H9 (cell line): ENCODE measurements around the gene TRIP10. TPM values are rescaled to one million over a fixed set of nuclear protein-coding genes. Genes with fewer than 3 reads are reported as not detected.

Source experiments
- DNase-seq: peaks from one replicate; pipeline ENCODE4 v3.0.0-alpha.2; 2017
- H2AFZ ChIP-seq: one replicate; pipeline ENCODE4 v1.6.1; 2013; ENCODE audit warnings: mild to moderate bottlenecking, low read length, control low read depth, moderate library complexity
- H2AK5ac ChIP-seq: 2 replicates; pipeline ENCODE4 v1.6.1; 2013; ENCODE audit warnings: low read length, control low read depth, mixed read lengths; ENCODE audit not compliant: insufficient read length
- H2BK120ac ChIP-seq: one replicate; pipeline ENCODE4 v1.6.1; 2013; ENCODE audit warnings: low read depth, mild to moderate bottlenecking, low read length, control low read depth, inconsistent platforms; ENCODE audit not compliant: poor library complexity, severe bottlenecking
- H2BK12ac ChIP-seq: 2 replicates; pipeline ENCODE4 v1.6.1; 2013; ENCODE audit warnings: low read length, control low read depth, mixed read lengths, low read depth; ENCODE audit not compliant: insufficient read length
- H2BK15ac ChIP-seq: 2 replicates; pipeline ENCODE4 v1.6.1; 2013; ENCODE audit warnings: low read depth, low read length, control low read depth
- H2BK20ac ChIP-seq: one replicate; pipeline ENCODE4 v1.6.1; 2013; ENCODE audit warnings: low read depth, mild to moderate bottlenecking, low read length, control low read depth, inconsistent platforms; ENCODE audit not compliant: poor library complexity, severe bottlenecking
- H2BK5ac ChIP-seq: 2 replicates; pipeline ENCODE4 v1.6.1; 2013; ENCODE audit warnings: low read length, control low read depth, mixed read lengths; ENCODE audit not compliant: insufficient read length
- H3K14ac ChIP-seq: 2 replicates; pipeline ENCODE4 v1.6.1; 2013; ENCODE audit warnings: low read length, control low read depth; ENCODE audit not compliant: insufficient read depth
- H3K18ac ChIP-seq: 2 replicates; pipeline ENCODE4 v1.6.1; 2013; ENCODE audit warnings: low read depth, mild to moderate bottlenecking, mixed read lengths, low read length, control low read depth; ENCODE audit not compliant: insufficient read length
- H3K23ac ChIP-seq: 2 replicates; pipeline ENCODE4 v1.6.1; 2013; ENCODE audit warnings: low read length, control low read depth, mixed read lengths, low read depth; ENCODE audit not compliant: insufficient read length
- H3K23me2 ChIP-seq: 2 replicates; pipeline ENCODE4 v1.6.1; 2013; ENCODE audit warnings: low read depth, mild to moderate bottlenecking, mixed read lengths, low read length, control low read depth; ENCODE audit not compliant: insufficient read length, poor library complexity, severe bottlenecking
- H3K27ac ChIP-seq: 2 replicates; pipeline ENCODE4 v1.5.1; 2013; ENCODE audit warnings: low read length, control low read depth, mixed read lengths, low read depth; ENCODE audit not compliant: insufficient read length
- H3K27me3 ChIP-seq: 2 replicates; pipeline ENCODE4 v1.6.1; 2013; ENCODE audit warnings: low read length, control low read depth, inconsistent platforms; ENCODE audit not compliant: insufficient read depth
- H3K4ac ChIP-seq: 2 replicates; pipeline ENCODE4 v1.6.1; 2013; ENCODE audit warnings: low read depth, mild to moderate bottlenecking, control low read depth, inconsistent platforms, low read length, moderate library complexity
- H3K4me1 ChIP-seq: 2 replicates; pipeline ENCODE4 v1.6.1; 2013; ENCODE audit warnings: low read length, control low read depth, inconsistent platforms; ENCODE audit not compliant: insufficient read depth
- H3K4me2 ChIP-seq: 2 replicates; pipeline ENCODE4 v1.6.1; 2013; ENCODE audit warnings: low read length, control low read depth, mixed read lengths; ENCODE audit not compliant: insufficient read length, insufficient read depth
- H3K56ac ChIP-seq: 2 replicates; pipeline ENCODE4 v1.6.1; 2013; ENCODE audit warnings: low read depth, mild to moderate bottlenecking, mixed read lengths, low read length, control low read depth; ENCODE audit not compliant: insufficient read length
- H3K79me1 ChIP-seq: 2 replicates; pipeline ENCODE4 v1.6.1; 2013; ENCODE audit warnings: low read depth, mild to moderate bottlenecking, moderate library complexity, low read length, control low read depth, inconsistent platforms; ENCODE audit not compliant: insufficient read depth, poor library complexity, severe bottlenecking
- H3K79me2 ChIP-seq: 2 replicates; pipeline ENCODE4 v1.6.1; 2013; ENCODE audit warnings: low read length, control low read depth, inconsistent platforms; ENCODE audit not compliant: insufficient read depth
- H3K9ac ChIP-seq: 2 replicates; pipeline ENCODE4 v1.6.1; 2013; ENCODE audit warnings: low read length, control low read depth, mixed read lengths; ENCODE audit not compliant: insufficient read length; ENCODE audit errors: extremely low read depth
- H3K9me3 ChIP-seq: one replicate; pipeline ENCODE4 v1.6.1; 2013; ENCODE audit warnings: low read depth, low read length, inconsistent platforms; ENCODE audit not compliant: control insufficient read depth
- H3T11ph ChIP-seq: one replicate; pipeline ENCODE4 v1.6.1; 2013; ENCODE audit warnings: mild to moderate bottlenecking, low read length, control low read depth, inconsistent platforms
- H4K20me1 ChIP-seq: one replicate; pipeline ENCODE4 v1.6.1; 2013; ENCODE audit not compliant: control insufficient read depth, insufficient read length, insufficient read depth
- H4K5ac ChIP-seq: 2 replicates; pipeline ENCODE4 v1.6.1; 2013; ENCODE audit warnings: low read depth, mild to moderate bottlenecking, mixed read lengths, low read length, control low read depth; ENCODE audit not compliant: insufficient read length
- H4K8ac ChIP-seq: replicated peaks from 2 replicates; pipeline ENCODE4 v1.6.1; 2013; ENCODE audit warnings: low read length, control low read depth, mixed read lengths, low read depth; ENCODE audit not compliant: insufficient read length
- H4K91ac ChIP-seq: 2 replicates; pipeline ENCODE4 v1.6.1; 2013; ENCODE audit warnings: low read depth, mild to moderate bottlenecking, moderate library complexity, mixed read lengths, low read length, control low read depth; ENCODE audit not compliant: insufficient read length
- H3K27ac Mint-ChIP-seq, 3 experiments: 2 replicates in 2 of 3; 3 replicates in 1 of 3; pipeline ENCODE4 v1.8.0; 2020 to 2021; ENCODE audit warnings: mixed read lengths in 3 of 3, mild to moderate bottlenecking in 1 of 3, moderate library complexity in 1 of 3
- H3K27me3 Mint-ChIP-seq: 2 replicates; pipeline ENCODE4 v1.8.0; 2021; ENCODE audit warnings: low read depth, mild to moderate bottlenecking, moderate library complexity, mixed read lengths
- H3K36me3 Mint-ChIP-seq, 3 experiments: 2 replicates in 2 of 3; 3 replicates in 1 of 3; pipeline ENCODE4 v1.8.0; 2020 to 2021; ENCODE audit warnings: low read depth in 3 of 3, mixed read lengths in 3 of 3; ENCODE audit not compliant: insufficient read depth in 1 of 3
- H3K4me1 Mint-ChIP-seq, 2 experiments: 2 replicates each; pipeline ENCODE4 v1.8.0; 2020; ENCODE audit warnings: mixed read lengths in 2 of 2
- H3K4me3 Mint-ChIP-seq, 2 experiments: 2 replicates in 1 of 2; 3 replicates in 1 of 2; pipeline ENCODE4 v1.8.0; 2020 to 2021; ENCODE audit warnings: mild to moderate bottlenecking in 2 of 2, mixed read lengths in 2 of 2, moderate library complexity in 1 of 2
- H3K9me3 Mint-ChIP-seq, 2 experiments: 2 replicates in 1 of 2; 3 replicates in 1 of 2; pipeline ENCODE4 v1.8.0; 2020; ENCODE audit warnings: mild to moderate bottlenecking in 2 of 2, mixed read lengths in 2 of 2, moderate library complexity in 1 of 2
- WGBS: extraction: QIAGEN DNeasy Blood & Tissue Kit; methylation state at CpG from one replicate; pipeline ENCODE4 v1.1.7; 2013; ENCODE audit warnings: missing lambda C conversion rate, low lambda C conversion rate, mixed read lengths; ENCODE audit not compliant: insufficient read length; ENCODE audit errors: extremely low coverage; 5-methylcytosine and 5-hydroxymethylcytosine counted together
- total RNA-seq: library from RNA; stranded (reverse); gene quantifications from 2 replicates; pipeline ENCODE4 v1.2.1, GENCODE V29; 2021
- TF ChIP-seq, protein P1 (sequence below): fragments of 200-600 bp; sonication (generic); conservative IDR thresholded peaks from 3 replicates; pipeline ENCODE4 v1.8.0; 2021; ENCODE audit warnings: antibody characterized with exemption, mild to moderate bottlenecking

The TRIP10 gene
- total RNA-seq, 1 experiment from 2014 or later, result 56.4 TPM

DNA sequence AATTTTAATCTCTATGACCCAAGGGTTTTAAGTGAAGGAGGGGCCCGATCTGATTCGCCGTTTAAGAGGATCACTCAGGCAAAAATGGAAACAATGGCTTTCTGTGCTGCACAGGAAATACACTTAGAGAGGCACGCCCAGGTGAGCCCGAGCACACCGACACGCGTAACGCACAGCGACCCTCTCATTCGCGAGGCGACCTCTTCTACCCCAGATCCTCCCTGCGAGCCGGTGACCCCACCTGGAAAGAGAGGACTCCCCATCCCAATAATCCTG, 27.5 kb downstream of the TRIP10 start:
- Histone ChIP-seq H3K23me2 (peaks cover 16% of the 10 kb centered on the region), H2BK12ac (no peak overlapping the region), H2BK120ac (no peak overlapping the region), H4K5ac (no peak overlapping the region), H3K4me1 (0 out of 2 replicates have a peak, but pooled peaks cover 2% of the 10 kb centered on the region), H3K56ac (no peak overlapping the region), H4K8ac (no peak overlapping the region), H2AFZ (no peak overlapping the region), H3K18ac (peak overlapping the region; percentile 24), H3K27ac (no peak overlapping the region), H4K20me1 (peaks cover 5% of the 10 kb centered on the region), H3K23ac (no peak overlapping the region), H3K27me3 (no peaks in the 10 kb centered on the region), H3K79me1 (no peaks in the 10 kb centered on the region), H3T11ph (no peak overlapping the region), H2BK5ac (no peak overlapping the region), H3K14ac (no peak overlapping the region), H4K91ac (no peak overlapping the region), H2AK5ac (no peak overlapping the region), H3K9me3 (no peaks in the 10 kb centered on the region), H3K79me2 (no peaks in the 10 kb centered on the region; the same call in 1 of the 2 replicates), H2BK15ac (no peak overlapping the region), H3K4ac (no peak overlapping the region), H2BK20ac (no peak overlapping the region), H3K4me2 (peak overlapping the region; percentile 98), H3K9ac (peak overlapping the region; percentile 79)
- no peak for DNase-seq
- Mint-ChIP-seq H3K9me3 (peaks cover 0 to 5% of the 10 kb centered on the region in 2 experiments; a peak in 3 of 5 replicates), H3K4me3 (peak overlapping the region; percentile 81 to 91), H3K4me1 (peaks cover 19 to 23% of the 10 kb centered on the region in 2 experiments), H3K27ac (peak overlapping the region in 1 of 3 experiments; percentile 97; a peak in 2 of 7 replicates), H3K27me3 (no peaks in the 10 kb centered on the region), H3K36me3 (peaks cover 0 to 4% (median 0%) of the 10 kb centered on the region in 3 experiments; a peak in 2 of 7 replicates)
- TF ChIP-seq, protein P1, sequence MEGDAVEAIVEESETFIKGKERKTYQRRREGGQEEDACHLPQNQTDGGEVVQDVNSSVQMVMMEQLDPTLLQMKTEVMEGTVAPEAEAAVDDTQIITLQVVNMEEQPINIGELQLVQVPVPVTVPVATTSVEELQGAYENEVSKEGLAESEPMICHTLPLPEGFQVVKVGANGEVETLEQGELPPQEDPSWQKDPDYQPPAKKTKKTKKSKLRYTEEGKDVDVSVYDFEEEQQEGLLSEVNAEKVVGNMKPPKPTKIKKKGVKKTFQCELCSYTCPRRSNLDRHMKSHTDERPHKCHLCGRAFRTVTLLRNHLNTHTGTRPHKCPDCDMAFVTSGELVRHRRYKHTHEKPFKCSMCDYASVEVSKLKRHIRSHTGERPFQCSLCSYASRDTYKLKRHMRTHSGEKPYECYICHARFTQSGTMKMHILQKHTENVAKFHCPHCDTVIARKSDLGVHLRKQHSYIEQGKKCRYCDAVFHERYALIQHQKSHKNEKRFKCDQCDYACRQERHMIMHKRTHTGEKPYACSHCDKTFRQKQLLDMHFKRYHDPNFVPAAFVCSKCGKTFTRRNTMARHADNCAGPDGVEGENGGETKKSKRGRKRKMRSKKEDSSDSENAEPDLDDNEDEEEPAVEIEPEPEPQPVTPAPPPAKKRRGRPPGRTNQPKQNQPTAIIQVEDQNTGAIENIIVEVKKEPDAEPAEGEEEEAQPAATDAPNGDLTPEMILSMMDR, result no peak
- no CpG with 5 or more reads among the region's 15 CpGs for WGBS
